Amniotic stem cell (primary cell): ENCODE results near the gene RCOR3.

Experiments used
- DNase-seq: peaks from one replicate; lab custom pipeline; 2025; lab: John Stamatoyannopoulos, UW

The RCOR3 gene

GRCh38 chr1:211324992-211325775 lies 66.0 kb downstream of the RCOR3 start:
- DNase-seq: no peak

DNA sequence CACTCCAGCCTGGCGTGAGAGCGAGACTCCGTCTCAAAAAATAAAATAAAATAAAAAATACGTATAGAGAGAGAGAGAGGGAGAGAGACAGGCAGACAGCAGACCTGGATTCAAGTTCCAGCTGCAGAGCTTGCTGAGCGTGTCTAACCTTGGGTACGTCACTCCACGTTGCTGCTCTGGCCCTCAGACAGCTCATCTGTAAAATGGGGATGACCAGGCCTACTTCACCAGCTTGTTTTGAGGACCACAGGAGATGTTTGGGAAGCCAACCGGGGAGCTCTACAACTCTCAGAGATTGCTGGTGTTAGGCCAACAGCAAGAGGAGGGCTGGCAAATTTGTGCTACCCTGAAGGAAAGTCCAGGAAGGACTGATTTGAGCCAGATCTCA lies 67.0 kb downstream of the RCOR3 start:
- DNase-seq: no peak

DNA sequence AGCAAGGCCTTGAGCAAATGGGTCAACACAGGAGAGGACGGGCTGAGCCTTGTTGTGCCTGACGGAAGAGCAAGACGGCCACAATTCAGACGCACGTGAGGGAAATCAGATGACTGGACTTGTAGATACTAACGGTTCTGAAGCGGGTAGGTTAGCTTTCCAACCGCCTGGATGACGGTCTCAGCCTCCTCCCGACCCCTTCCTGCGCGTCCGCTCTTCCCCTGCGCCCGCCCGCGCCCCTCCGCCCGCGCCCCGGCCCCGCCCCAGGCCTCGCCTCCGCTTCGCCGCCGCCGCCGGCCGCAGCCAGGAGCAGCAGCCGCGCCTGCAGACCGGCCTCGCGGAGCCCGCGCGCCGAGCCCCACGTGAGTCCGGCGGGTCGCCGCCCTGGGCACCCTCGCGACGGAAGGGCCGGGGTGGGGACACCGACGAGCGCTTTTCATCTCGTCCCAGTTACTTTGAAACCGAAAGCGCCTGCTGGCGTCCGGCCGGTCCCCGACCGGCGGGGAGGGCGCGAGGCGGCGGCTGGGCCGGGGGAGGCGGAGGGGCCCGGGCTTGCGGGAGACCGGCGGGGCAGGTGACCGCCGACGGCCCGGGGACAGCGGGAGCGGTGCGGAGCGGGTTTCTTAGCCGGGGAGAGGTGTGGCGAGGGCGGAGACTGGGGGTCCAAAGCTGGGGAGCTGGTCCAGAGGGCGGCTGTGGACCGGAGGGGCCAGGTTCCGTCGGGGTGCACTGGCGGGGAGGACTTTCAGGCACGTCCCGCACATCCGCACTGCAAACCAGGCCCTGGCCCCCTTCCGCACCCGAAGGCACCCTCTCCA lies 67.6 kb downstream of the RCOR3 start, which contains the start of gene TRAF5:
TSS of gene TRAF5 (plus strand) at position 306 of the 818 bp plus-strand sequence. CDS start 26,407 bp downstream, outside the sequence.
- DNase-seq: no peak

DNA sequence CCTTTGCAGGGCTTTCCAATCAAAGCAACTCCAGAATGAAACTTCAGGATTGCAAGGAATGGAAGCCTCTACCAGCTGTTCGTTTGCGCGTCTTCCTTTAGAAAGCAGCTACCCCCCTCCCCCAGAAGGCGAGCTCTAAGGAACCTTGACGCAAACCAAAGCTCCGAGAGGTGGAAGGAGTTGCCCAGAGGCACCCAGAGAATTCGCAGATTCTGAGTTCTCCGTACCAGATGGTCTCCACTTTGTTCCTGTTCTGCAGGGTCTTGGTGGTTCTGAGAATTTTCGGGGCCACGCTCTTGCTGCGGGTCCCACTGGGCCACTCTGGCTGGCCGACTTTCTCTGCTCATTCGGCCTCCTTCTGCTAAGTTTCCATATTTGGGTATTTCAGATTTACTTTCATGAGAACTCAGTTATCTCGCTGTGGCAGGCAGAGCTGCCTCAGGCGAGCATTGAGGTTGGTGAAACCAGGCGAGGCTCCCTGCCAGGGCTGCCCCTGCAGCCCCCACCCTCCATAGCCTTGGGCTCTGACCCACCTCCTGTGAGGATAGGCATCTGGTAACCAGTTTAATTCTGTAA lies 68.3 kb downstream of the RCOR3 start:
- DNase-seq: peak; percentile 42

GRCh38 chr1:211328084-211328694 lies 69.0 kb downstream of the RCOR3 start:
- DNase-seq: no peak

DNA sequence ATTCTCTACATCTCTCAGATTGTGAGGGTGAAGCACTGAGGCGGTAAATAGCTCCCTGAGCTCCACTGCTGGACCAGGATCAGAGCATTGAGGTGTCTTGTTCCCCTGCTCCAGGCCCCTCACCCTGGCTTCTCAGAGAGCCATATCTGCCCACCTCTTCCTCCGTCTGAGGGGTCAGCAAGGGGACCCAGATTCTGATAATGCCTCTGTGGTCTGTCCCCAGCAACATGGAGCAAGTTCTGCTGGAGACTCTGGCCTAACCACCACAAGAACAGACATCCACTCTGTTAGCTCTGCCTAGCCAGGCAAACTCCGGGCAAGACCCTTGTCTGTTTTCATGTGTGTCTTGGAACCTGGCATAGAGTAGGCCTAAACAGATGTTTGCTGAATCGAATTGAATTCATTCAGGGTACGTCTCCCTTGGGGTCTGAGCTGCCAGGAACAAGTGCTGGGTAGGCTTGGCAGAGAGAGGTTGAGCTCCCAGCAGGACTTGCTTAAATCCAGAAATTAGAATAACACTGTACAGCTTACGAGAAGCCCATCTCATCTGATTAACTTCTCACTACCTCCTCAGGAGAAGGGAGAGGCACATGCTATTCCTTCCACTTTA lies 69.8 kb downstream of the RCOR3 start:
- no peak for DNase-seq

DNA sequence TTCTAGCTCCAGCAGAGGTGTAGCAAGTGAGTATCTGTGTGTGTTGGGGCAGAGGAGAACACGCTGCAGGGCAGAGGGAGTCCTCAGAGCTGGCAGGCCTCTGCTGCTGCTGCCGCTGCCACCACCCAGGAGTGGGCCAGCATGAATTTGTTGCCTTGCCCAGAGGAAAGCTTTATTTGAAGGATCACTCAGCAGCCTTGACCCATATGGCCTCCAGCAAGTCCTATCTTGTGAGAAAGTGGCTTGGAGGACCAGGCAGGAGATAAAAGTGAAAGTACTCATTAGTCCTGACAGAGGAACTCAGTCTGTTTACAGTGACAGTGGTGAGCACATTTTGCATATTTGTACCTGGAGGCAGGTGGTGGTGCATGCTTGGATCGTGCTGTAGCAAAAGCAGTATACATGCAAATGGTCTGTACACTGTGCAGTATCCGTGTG lies 70.6 kb downstream of the RCOR3 start:
- no peak for DNase-seq

- DNase-seq: no peak
Measured at GRCh38 chr1:211330282-211330936, 71.2 kb downstream of the RCOR3 start.

DNA sequence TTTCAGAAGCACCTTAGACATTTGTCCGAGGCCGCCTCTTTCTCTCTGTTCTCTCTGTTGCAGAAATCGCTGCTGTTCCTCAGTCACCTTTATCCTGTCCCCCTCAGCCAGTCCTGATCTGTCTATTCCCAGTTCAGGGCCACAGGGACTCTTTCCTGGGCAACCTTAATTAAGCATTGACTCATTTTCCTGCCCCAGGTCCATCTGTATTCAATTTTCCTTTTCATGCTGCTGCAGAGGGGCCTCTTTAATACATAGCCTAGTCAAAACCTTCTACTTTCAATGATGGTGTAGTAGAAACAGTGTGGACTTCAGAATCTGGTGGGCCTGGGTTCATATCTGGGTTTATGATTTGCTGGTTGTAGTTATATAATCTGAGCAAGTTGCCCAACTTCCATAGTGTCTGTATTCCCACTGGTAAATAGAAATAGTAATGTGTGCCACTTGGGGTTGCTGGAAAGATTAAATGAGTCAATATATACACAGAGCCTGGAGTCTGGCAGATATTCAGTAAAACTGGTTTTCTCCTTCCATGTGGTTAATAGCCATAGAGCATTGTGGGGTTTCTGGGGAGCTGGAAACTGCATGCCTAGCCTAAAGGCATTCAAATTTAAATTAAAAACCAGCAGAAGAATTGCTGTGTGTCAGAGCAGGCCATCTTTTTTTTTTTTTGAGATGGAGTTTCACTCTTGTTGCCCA lies 72.0 kb downstream of the RCOR3 start:
- DNase-seq: no peak

DNA sequence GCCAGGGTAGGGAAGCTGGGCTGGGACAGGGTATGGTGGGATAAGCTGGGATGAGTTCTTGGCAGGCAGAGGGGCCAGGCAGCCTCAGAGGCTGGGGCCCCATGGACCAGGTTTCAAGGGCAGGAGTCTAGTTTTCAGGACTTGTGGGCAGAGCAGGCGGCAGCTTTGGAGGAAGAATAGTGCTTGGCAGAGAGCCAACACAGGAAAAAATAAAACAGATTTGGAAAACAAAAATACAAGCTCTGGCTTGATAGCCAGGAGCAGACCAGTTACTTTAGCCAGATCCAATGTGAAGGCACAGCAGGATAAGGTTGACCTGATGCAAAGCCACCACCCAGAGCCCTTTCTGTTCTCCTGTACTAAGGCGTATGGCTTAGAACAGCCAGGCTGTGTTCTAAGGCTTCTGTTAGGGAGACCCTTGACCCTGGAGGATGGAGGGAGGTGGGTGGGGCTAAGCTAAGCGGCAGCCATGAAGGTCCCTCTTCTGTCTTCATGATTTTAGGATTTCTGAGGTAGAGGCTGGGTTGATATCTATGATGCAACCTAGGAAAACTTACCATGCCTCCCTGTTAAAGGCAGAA lies 73.0 kb downstream of the RCOR3 start:
- DNase-seq: no peak

DNA sequence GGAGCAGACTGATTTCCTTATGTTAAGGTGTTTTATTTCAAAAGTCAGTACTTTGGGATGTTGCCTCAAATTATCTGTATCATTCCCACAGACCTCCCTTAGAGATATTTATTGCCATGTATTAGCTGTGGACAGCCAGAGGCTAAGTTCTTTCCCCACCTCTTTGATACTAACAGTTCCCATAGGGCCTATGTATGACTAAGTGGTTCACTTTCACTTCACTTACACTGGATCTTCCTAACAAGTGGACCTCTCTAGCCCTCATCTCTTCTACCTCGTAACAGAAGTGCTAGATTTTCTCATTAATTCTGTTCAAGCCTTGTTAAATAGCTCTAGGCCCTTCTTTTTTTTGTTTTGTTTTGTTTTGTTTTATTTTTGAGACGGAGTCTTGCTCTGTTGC lies 73.7 kb downstream of the RCOR3 start:
- no peak for DNase-seq

- no peak for DNase-seq
Measured at GRCh38 chr1:211333906-211334305, 74.7 kb downstream of the RCOR3 start.

DNA sequence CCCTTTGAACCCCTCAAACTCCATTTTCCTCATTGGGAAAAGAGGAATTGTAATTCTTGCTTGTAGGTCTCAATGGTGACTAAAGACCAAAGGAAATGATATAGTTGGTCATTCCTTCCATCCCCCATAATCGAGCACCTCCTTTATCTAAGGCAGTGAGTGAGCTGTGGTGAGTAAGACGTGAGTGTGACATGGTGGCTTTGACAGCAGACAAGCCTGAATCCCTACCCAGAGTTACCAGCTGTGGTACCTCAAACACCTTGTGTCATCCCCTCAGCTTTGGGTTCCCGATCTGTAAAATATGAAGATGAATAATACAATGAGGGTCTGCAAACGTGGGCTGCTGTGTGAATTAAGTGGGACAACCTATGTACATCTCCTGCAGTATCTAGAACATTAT lies 75.8 kb downstream of the RCOR3 start:
- no peak for DNase-seq

DNA sequence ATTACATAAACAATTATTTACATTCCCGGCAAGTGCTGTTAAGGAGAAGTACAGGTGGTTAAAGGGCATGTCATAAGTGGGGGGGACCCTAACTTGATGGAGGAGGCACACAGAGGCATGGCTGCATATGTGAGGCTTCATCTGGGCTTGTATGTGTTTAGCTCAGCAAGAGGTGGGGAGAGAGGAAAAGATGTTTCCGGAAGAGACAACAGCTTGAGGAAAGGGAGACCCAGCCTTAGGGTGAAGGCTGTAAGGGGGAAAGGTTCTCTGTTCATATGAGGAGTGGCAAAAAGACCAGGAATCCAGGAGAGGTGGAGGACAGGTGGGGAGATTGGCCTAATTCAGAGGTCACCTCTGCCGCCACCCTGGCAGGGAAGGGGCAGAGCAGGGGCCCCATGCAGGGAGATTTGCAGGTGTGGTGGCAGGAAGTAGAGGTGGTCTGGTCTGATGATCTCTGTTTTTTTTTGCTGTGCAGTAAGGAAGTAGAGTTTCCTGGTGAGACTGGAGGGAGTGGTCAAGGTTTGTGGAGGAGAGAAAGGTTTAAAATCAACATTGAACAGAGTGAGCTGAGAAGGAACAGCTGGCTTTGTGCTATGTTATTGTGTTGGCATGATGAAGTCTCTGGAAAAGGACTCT lies 76.5 kb downstream of the RCOR3 start:
- DNase-seq: no peak

- no peak for DNase-seq
Measured at GRCh38 chr1:211336161-211336560, 77.0 kb downstream of the RCOR3 start.

- DNase-seq: no peak
Measured at GRCh38 chr1:211336775-211337174, 77.6 kb downstream of the RCOR3 start.

GRCh38 chr1:211337430-211338223 lies 78.5 kb downstream of the RCOR3 start:
- DNase-seq: no peak

- no peak for DNase-seq
Measured at GRCh38 chr1:211338224-211338620, 79.1 kb downstream of the RCOR3 start.

- DNase-seq: no peak
Measured at GRCh38 chr1:211339631-211340041, 80.5 kb downstream of the RCOR3 start.
